HUDEP-2 (cell line): ENCODE results near the gene MMP28.

Experiments used
- DNase-seq, 76 experiments: peaks; one replicate each; lab custom pipeline; 2025; ENCODE audit not compliant: unreplicated experiment in 76 of 76; lab: John Stamatoyannopoulos, UW

The MMP28 gene

DNA sequence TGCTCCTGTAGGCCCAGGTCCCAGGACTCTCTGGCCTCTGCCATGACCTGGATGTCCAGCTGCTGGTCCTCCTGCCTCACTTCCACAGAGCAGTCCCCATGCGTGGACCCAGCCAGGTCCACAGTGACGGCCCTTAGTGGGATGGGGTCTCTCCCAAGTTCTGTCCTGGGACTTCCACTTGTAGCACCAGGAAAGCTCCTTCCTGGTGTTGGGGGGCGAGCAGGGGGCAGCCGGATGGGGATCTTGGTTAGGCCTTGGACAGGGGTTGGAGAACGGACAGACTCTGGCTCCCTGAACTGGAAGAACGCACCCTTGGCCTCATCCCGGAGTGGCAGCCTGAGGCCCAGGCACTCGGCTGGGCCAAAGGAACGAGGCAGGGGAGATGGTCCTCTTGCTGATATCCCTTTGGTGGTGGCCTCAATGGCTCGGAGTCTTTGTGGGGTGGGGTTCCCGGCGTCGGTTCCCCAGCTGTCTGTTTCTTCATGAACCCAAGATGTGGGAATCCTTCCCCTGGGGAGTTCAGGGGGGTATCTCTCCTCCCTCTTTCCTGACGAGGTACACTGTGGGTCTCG lies 49.6 kb downstream of the MMP28 start:
- DNase-seq, result no peak

DNA sequence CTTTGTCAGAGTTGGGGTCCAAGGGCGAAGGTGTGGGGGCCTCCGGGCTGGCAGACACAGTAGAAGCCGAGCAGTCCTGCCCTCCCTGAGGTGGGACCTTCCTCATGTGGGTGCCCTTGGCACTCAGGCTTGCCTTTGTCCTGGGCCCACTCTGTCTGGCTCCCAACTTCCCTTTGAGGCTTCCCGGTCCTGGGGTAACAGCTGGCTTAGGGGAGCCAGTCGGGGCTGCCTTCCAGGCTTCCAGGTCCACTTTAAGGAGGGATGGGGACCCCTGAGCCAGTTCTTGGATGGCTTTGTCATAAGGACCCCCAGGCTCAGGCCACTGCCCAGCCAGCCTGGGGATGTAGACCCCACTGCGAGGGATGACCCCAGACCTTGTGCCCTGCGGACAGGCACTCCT lies 50.2 kb downstream of the MMP28 start:
- DNase-seq, result no peak

GRCh38 chr17:35744830-35745229 lies 50.6 kb downstream of the MMP28 start:
- no peak for DNase-seq

- peak in 42 of 76 experiments; percentile 3 to 55 (median 26) for DNase-seq
Observed at GRCh38 chr17:35743626-35744328, 51.7 kb downstream of the MMP28 start.

DNA sequence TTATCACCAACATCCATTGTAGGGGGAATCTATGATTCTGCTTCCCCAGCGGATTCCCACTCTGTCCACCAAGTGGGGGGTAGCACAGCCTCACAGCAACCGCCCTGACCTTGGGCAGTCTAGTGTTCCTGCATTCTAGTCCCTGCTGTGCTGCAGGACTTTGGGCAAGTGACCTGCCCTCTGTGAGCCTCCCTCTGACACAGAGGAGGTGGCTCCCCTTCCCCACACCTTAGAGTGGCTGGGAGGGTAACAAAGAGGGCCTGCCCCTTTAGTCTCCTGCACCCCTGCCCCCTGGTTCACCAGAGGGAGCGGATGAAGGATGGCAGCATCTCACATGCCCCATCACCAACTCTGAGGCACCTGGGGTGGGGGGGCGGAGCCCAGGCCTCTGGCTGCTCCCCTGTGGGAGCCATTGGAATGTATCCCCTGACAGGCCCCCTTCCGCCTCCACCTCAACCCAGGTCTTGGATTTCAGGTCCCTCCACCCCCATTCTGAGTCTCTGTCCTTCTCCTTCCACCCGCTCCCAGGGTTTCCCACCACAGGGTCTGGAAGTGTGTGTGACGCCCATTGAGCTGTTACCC lies 52.5 kb downstream of the MMP28 start:
- DNase-seq, result no peak

- no peak for DNase-seq
Observed at GRCh38 chr17:35742496-35742895, 52.9 kb downstream of the MMP28 start.

DNA sequence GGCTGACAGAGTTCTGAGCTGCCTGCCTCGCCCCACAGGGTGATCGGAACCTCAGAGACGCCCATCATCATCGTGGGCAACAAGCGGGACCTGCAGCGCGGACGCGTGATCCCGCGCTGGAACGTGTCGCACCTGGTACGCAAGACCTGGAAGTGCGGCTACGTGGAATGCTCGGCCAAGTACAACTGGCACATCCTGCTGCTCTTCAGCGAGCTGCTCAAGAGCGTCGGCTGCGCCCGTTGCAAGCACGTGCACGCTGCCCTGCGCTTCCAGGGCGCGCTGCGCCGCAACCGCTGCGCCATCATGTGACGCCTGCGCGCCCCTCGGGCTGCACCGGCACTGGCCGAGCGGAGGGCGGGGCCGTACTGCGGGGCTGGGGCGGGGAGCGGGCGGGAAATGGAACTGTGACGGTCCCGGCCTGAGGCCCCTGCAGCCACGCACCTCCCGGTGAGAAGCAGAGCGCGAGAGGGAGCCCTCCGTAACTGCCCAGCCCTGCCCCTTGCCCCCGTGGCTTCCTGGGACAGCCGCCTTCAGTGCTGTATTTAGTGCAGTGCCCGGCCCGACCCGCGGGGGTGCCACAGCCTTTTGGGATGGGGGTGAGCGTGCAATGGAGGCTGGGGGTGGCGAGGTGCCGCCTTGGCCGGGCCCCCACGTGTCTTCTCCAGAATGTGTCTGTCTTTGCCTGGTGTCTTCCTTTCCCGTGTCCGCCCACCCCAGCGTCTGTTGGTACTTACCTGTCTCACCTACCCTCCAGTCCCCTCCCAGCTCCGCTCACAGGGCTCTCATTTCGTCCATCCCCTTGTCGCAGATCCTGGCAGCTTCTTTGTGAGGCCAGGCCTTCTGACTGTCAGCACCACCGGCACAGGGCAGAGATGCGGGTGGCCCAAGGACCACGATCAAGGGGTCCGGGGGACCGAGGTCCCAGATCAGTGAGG lies 54.2 kb downstream of the MMP28 start:
- peak in 23 of 76 experiments; percentile 6 to 54 (median 30) for DNase-seq

- no peak for DNase-seq
Observed at GRCh38 chr17:35740216-35740615, 55.2 kb downstream of the MMP28 start.

- DNase-seq, result no peak
Observed at GRCh38 chr17:35738519-35739133, 56.8 kb downstream of the MMP28 start.

- DNase-seq, result no peak
Observed at GRCh38 chr17:35736236-35736635, 59.2 kb downstream of the MMP28 start.

DNA sequence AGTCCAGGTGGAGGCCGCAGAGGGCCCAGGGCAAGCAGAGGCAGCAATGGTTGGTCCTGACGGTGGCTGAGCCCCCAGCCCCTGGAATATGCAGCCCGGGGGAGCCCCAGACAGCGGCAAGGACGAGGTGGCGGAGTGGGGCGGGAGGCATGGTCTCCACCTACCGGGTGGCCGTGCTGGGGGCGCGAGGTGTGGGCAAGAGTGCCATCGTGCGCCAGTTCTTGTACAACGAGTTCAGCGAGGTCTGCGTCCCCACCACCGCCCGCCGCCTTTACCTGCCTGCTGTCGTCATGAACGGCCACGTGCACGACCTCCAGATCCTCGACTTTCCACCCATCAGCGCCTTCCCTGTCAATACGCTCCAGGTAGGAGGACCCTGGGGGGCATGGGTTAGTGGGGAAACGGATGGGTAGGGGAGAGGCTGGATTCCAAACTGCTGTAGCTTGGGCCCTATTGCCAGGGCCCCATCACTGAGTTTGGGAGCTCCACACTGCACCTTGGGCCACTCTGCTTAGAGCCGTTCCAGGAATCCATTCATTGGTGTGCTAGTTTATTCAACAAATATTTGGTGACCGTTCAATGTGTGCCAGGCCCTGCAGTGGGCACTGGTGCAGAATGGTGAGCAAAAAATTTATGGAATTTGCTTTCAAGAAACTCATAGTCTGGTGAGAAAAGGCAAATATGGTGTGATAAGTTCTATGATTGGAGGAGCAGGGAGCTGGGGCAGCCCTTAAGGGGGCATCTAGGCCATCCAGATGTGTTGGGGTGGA lies 60.2 kb downstream of the MMP28 start:
- no peak for DNase-seq

GRCh38 chr17:35734396-35734795 lies 61.0 kb downstream of the MMP28 start:
- DNase-seq, result no peak

DNA sequence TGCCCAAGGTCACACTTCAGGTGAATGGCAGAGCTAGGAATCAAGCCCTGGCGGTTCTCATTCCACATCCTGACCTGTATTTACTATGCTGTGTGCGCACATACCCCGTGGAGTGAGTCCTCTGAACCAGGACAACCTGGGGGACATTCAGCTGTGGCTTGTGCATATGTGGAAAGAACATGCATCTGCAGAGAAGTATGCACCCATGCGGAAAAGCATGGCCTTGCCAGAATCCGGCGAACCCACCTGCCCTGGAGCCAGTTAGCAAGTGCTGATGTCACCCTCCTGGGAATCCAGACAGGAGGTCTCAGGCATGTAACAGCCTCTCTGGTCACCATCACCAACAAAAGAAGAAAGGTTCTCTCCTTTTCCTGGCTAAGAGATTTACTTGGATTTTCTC lies 62.1 kb downstream of the MMP28 start:
- DNase-seq, result no peak

- no peak for DNase-seq
Observed at GRCh38 chr17:35732806-35733136, 62.7 kb downstream of the MMP28 start.

GRCh38 chr17:35731917-35732805 lies 63.3 kb downstream of the MMP28 start:
- no peak for DNase-seq

- peak in 29 of 76 experiments; percentile 3 to 51 (median 24) for DNase-seq
Observed at GRCh38 chr17:35731239-35731916, 64.1 kb downstream of the MMP28 start, which contains the start of gene RASL10B. Gene RASL10B (plus strand): TSS chr17:35731639. CDS start chr17:35735185, 3,546 bp downstream.

DNA sequence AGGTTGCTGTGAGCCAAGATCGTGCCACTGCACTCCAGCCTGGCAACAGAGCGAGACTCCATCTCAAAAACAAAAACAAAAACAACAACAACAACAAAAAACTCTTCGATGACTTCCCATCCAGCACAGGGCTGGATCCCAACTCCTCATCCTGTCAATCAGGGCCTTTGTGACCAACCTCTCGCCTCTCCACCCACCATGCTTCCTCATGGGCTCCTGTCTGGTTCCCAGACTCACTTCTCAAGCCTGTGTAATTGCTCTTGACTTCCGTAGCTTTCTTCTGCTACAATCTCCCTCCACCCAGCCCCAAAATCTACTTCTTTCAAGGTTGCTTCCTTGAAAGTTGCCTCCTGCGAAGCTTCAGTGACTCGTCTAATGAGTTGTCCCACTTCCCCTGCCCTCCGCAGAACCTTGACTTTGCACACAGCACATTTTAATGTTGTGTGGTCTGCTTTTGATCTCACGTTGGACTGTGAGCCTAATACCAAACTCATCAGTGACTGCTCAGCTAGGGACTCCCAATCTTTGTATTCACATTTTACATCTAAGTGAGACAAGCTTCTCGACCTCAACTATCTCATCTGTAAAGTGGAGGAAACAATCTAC lies 64.9 kb downstream of the MMP28 start:
- DNase-seq, result no peak

GRCh38 chr17:35729405-35729833 lies 66.0 kb downstream of the MMP28 start:
- DNase-seq, result no peak
